ENCODE results near the gene TAF1C.

Gene TAF1C

DNA sequence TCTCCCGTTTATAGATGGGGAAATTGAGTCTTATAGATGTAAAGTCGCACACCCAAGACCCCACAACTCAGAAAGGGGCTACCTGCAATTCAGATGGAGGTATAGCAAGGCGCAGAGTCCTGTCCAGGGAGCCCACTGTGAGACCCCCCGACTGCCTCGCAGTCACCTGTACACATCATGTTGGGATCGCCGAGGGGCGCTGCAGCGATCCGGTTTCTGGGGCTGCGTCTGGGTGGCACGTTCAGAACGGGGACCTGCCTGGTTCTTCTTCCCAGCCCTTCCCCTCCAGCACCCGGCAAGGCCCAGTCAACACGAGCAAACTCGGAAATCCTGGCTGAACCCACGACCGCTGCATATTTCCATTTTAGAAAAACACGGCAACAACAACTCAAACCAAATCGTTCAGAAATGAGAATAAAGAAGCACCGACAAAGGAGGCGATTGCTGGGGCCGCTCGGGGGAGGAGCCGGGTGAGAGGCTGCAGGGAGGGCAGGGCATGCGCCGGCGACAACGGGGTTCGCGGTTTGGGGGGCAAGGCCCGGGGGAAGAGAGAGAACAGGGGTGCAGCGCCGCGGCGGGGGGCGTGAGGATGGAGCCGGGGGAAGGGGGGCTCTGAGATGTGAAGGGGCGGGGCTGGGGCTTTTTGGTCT, 42.5 kb downstream of the TAF1C start:
- no peak for TF ChIP-seq POLR2A (IDR thresholded peaks at IDR 0.05; ENCODE audit: low read depth, low read length)
- peak; percentile 38 for DNase-seq (ENCODE audit: insufficient read length, low spot score)
- FAIRE-seq: no peak

- FAIRE-seq (no peak), DNase-seq (ENCODE audit: insufficient read length, low spot score) (no peak)
- TF ChIP-seq POLR2A (IDR thresholded peaks at IDR 0.05; ENCODE audit: low read depth, low read length): no peak
Measured at GRCh38 chr16:84143784-84144199, 43.1 kb downstream of the TAF1C start.

GRCh38 chr16:84143081-84143480, 43.8 kb downstream of the TAF1C start:
- DNase-seq (ENCODE audit: insufficient read length, low spot score): no peak
- FAIRE-seq: no peak
- TF ChIP-seq POLR2A (IDR thresholded peaks at IDR 0.05; ENCODE audit: low read depth, low read length): no peak

DNA sequence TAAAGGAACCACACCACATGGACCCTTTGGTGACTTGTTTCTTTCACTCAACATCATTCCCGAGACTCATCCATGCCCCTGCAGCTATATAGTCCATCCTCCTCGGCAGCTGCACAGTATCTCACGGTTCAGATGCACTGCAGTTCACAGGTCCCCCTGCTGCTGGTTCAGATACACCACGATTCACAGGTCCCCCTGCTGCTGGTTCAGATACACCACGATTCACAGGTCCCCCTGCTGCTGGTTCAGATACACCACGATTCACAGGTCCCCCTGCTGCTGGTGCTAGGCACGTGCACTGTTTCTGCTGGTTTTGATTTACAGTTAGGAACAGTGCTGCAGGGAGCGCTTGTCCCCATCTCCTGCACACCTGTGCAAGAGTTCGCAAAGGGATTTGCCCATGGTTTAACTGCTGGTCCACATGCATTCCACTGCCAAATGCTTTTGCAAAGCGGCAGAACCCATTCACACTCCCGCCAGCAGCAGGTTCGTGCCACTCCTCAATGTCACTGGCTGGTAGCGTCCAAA, 45.6 kb downstream of the TAF1C start:
- no peak for FAIRE-seq
- no peak for TF ChIP-seq POLR2A (IDR thresholded peaks at IDR 0.05; ENCODE audit: low read depth, low read length)
- DNase-seq (ENCODE audit: insufficient read length, low spot score): no peak

- DNase-seq (ENCODE audit: insufficient read length, low spot score): no peak
- no peak for FAIRE-seq
- TF ChIP-seq POLR2A (IDR thresholded peaks at IDR 0.05; ENCODE audit: low read depth, low read length): no peak
Measured at GRCh38 chr16:84139628-84140258, 47.1 kb downstream of the TAF1C start.

GRCh38 chr16:84138824-84139627, 47.8 kb downstream of the TAF1C start:
- DNase-seq (ENCODE audit: insufficient read length, low spot score): no peak
- TF ChIP-seq POLR2A (IDR thresholded peaks at IDR 0.05; ENCODE audit: low read depth, low read length): no peak
- no peak for FAIRE-seq

DNA sequence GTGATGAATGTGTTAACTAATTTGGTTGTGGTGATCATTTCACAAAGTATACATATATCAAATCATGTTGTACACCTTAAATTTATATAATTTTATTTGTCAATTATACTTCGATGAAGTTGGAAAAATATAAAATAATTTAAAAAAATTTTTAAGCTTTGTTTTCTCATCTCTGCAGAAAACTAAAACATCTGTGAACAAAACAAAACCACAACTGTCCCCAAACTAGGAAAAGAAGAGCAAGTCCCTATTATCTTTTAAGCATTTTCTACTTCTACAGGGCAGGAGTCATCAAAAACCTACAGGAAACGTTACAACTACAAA, 48.4 kb downstream of the TAF1C start:
- TF ChIP-seq POLR2A (IDR thresholded peaks at IDR 0.05; ENCODE audit: low read depth, low read length): no peak
- DNase-seq (ENCODE audit: insufficient read length, low spot score): no peak
- FAIRE-seq: no peak

DNA sequence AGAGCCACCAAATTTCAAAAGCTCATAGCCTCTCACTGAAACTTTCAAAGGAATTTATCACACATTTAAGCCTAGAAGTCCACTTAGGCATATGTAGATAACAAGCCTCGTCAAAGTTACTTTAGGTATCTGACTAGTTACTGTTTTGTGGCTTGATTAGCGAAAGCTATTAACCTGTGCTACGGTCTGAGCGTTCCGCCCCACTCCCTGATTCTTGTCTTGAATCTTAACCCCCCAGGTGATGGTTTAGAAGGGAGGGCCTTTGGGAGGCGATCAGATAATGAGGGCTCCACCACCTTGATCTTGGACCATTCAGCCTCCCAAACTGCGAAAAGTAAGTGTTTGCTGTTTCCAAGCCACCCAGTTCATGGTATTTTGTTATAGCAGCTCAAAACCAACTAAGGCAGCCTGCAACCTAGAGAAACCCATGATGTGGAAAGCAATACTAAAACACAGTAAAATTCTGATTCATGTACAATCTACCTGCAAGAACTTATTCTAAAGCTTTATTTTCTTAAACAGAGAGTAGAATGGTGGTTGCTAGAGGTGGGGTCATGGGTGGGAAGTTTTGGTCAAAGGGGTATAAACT, 49.0 kb downstream of the TAF1C start:
- DNase-seq (ENCODE audit: insufficient read length, low spot score) (no peak), FAIRE-seq (no peak)
- TF ChIP-seq POLR2A (IDR thresholded peaks at IDR 0.05; ENCODE audit: low read depth, low read length): no peak

DNA sequence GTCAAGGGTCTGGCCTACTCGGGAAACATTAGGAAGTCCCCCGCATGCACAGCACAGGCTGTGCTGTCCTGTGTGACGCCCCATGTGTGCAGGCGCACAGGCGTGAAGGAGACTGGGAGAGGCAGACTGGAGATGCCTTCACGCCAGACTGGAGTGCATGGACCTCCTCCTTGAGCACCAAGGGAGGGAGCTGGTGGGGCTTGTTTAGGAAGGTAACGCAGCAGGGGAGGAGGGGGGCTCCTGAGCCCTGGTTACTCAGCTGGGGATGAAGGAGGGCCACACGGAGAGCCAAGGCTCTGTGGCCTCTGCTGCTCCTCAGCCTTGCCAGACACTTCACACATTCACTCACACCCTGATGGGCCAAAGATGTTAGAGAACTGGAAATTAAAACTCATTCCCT, 49.6 kb downstream of the TAF1C start:
- TF ChIP-seq POLR2A (IDR thresholded peaks at IDR 0.05; ENCODE audit: low read depth, low read length): no peak

GRCh38 chr16:84136331-84137125, 50.3 kb downstream of the TAF1C start:
- no peak for FAIRE-seq

More for the DNA sequence above, 49.6 kb downstream of the TAF1C start:
- DNase-seq (ENCODE audit: insufficient read length, low spot score): no peak
- FAIRE-seq: no peak

GRCh38 chr16:84132527-84133285, 54.2 kb downstream of the TAF1C start:
- TF ChIP-seq POLR2A (IDR thresholded peaks at IDR 0.05; ENCODE audit: low read depth, low read length): no peak
- FAIRE-seq (no peak), DNase-seq (ENCODE audit: insufficient read length, low spot score) (no peak)

More at GRCh38 chr16:84136331-84137125, 50.3 kb downstream of the TAF1C start:
- TF ChIP-seq POLR2A (IDR thresholded peaks at IDR 0.05; ENCODE audit: low read depth, low read length): no peak
- DNase-seq (ENCODE audit: insufficient read length, low spot score): no peak

DNA sequence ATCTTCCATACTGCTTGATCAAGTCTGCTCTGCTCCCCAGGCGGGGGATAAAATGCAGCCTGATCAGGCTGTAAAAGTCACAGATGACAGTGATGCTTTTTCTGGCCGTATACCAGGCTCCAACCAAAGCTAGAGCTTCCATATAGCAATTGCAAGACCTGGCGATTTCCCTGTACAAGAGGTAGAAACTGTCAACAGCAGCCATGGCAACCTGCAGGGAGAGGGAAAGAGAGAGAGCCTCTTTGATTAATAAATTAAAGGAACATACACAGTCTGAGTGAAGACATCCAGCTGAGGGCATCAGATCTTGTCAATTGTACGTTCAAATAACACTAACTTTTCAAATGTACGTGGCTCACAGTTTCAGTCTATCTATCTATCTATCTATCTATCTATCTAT, 55.7 kb downstream of the TAF1C start:
- TF ChIP-seq POLR2A (IDR thresholded peaks at IDR 0.05; ENCODE audit: low read depth, low read length): no peak
- no peak for FAIRE-seq
- DNase-seq (ENCODE audit: insufficient read length, low spot score): no peak
